Loucy (cell line): Measurements from ENCODE around the gene PLCH1.

Experiments
- H2AFZ ChIP-seq: fragments of 200-600 bp; sonication (generic); 2 replicates; pipeline ENCODE4 v1.6.0; 2016; ENCODE audit warnings: antibody characterized with exemption, mild to moderate bottlenecking, low read length, moderate library complexity
- H3F3A ChIP-seq: fragments of 200-600 bp; 2 replicates; pipeline ENCODE4 v1.6.0; 2016; ENCODE audit warnings: antibody characterized with exemption, low read depth, mild to moderate bottlenecking
- H3K27me3 ChIP-seq: fragments of 200-600 bp; sonication (generic); 2 replicates; pipeline ENCODE4 v1.6.1; 2014; ENCODE audit warnings: low read length, mild to moderate bottlenecking; ENCODE audit not compliant: insufficient read depth, poor library complexity, severe bottlenecking
- H3K36me3 ChIP-seq: fragments of 200-600 bp; sonication (generic); 2 replicates; pipeline ENCODE4 v1.6.1; 2016; ENCODE audit warnings: low read length; ENCODE audit not compliant: insufficient read depth
- H3K4me1 ChIP-seq: fragments of 200-600 bp; sonication (generic); 2 replicates; pipeline ENCODE4 v1.5.1; 2014; ENCODE audit warnings: low read length, mild to moderate bottlenecking; ENCODE audit not compliant: insufficient read depth, poor library complexity, severe bottlenecking
- H3K4me2 ChIP-seq: fragments of 200-600 bp; sonication (generic); 2 replicates; pipeline ENCODE4 v1.6.0; 2014; ENCODE audit warnings: antibody characterized with exemption, low read length, low read depth, mild to moderate bottlenecking; ENCODE audit not compliant: poor library complexity, severe bottlenecking
- H3K4me3 ChIP-seq: fragments of 200-600 bp; sonication (generic); 2 replicates; pipeline ENCODE4 v1.5.1; 2014; ENCODE audit warnings: low read length, mild to moderate bottlenecking, mixed read lengths; ENCODE audit not compliant: poor library complexity, severe bottlenecking
- H3K79me2 ChIP-seq: fragments of 200-600 bp; sonication (generic); 2 replicates; pipeline ENCODE4 v1.6.1; 2014; ENCODE audit warnings: low read length; ENCODE audit not compliant: insufficient read depth
- H3K9ac ChIP-seq: fragments of 200-600 bp; sonication (generic); 2 replicates; pipeline ENCODE4 v1.6.0; 2014; ENCODE audit warnings: mild to moderate bottlenecking, low read depth, low read length, moderate library complexity; ENCODE audit not compliant: poor library complexity, severe bottlenecking
- H3K9me2 ChIP-seq: fragments of 200-600 bp; sonication (generic); replicated peaks from 2 replicates; pipeline ENCODE4 v1.6.1; 2016; ENCODE audit warnings: low read depth, low read length, mixed read lengths
- H3K9me3 ChIP-seq: fragments of 200-600 bp; sonication (generic); 2 replicates; pipeline ENCODE4 v1.6.1; 2014; ENCODE audit warnings: mild to moderate bottlenecking, antibody characterized with exemption, low read length, low read depth; ENCODE audit not compliant: insufficient read depth
- H4K20me1 ChIP-seq: fragments of 200-600 bp; sonication (generic); 2 replicates; pipeline ENCODE4 v1.6.0; 2014; ENCODE audit warnings: antibody characterized with exemption, low read length, mild to moderate bottlenecking; ENCODE audit not compliant: insufficient read depth, poor library complexity, severe bottlenecking
- CTCF ChIP-seq: fragments of 200-600 bp; sonication (generic); conservative IDR thresholded peaks from 2 replicates; pipeline ENCODE4 v1.5.1; 2014; ENCODE audit warnings: mild to moderate bottlenecking, antibody characterized with exemption, low read length
- EZH2phosphoT487 ChIP-seq: fragments of 200-600 bp; IDR thresholded peaks from 2 replicates; pipeline ENCODE4 v1.6.1; 2018; ENCODE audit warnings: antibody characterized with exemption, mild to moderate bottlenecking, moderate library complexity, borderline replicate concordance

The PLCH1 gene

GRCh38 chr3:155329513-155330048, 415.3 kb downstream of the PLCH1 start:
- Histone ChIP-seq H3K36me3 (no peaks in the 10 kb centered on the region), H3K79me2 (no peaks in the 10 kb centered on the region), H4K20me1 (no peaks in the 10 kb centered on the region), H3K4me3 (no peak overlapping the region), H3K9me2 (no peaks in the 10 kb centered on the region), H3F3A (peaks cover 6% of the 10 kb centered on the region), H3K9me3 (no peaks in the 10 kb centered on the region), H3K9ac (no peak overlapping the region), H3K4me2 (no peak overlapping the region), H3K27me3 (no peaks in the 10 kb centered on the region), H2AFZ (no peak overlapping the region), H3K4me1 (peaks cover 46% of the 10 kb centered on the region)
- TF ChIP-seq EZH2phosphoT487 (no peak), CTCF (no peak)

GRCh38 chr3:155327871-155328270, 417.0 kb downstream of the PLCH1 start:
- TF ChIP-seq EZH2phosphoT487 = no peak
- no peak for TF ChIP-seq CTCF
- peaks cover 29% of the 10 kb centered on the region for H3K4me1 ChIP-seq
- no peaks in the 10 kb centered on the region for H3K9me3 ChIP-seq
- no peak overlapping the region for H3K9ac ChIP-seq
- no peak overlapping the region for H3K4me3 ChIP-seq
- H3K4me2 ChIP-seq = no peak overlapping the region
- no peaks in the 10 kb centered on the region for H3K27me3 ChIP-seq
- H3K9me2 ChIP-seq = no peaks in the 10 kb centered on the region
- H3K79me2 ChIP-seq = no peaks in the 10 kb centered on the region
- no peaks in the 10 kb centered on the region for H3K36me3 ChIP-seq
- no peaks in the 10 kb centered on the region for H4K20me1 ChIP-seq
- no peaks in the 10 kb centered on the region for H3F3A ChIP-seq
- H2AFZ ChIP-seq = no peak overlapping the region

DNA sequence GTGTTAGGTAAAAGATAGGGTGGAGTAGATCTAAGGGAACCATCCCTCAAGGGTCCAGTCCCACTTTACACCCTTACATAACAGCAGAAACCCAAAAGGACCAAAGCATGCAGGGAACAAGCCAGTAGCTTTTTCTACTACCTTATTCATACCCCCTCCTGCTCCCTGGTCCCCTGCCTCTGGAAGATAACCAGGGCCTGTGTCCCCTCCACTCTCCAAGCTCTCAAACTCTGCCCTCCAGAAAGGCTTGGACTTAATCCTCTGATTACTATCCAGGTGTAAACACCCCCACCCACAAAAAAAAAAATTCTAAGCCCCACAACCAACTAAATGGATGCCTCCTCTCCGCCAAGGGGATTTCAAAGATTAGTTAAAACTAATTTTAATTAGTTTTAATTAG, 417.4 kb downstream of the PLCH1 start:
- H3K4me1 ChIP-seq = peaks cover 25% of the 10 kb centered on the region
- no peaks in the 10 kb centered on the region for H3K27me3 ChIP-seq
- no peaks in the 10 kb centered on the region for H3F3A ChIP-seq
- H3K4me2 ChIP-seq = no peak overlapping the region
- H3K9ac ChIP-seq = no peak overlapping the region
- no peak overlapping the region for H2AFZ ChIP-seq
- no peaks in the 10 kb centered on the region for H3K79me2 ChIP-seq
- no peaks in the 10 kb centered on the region for H3K36me3 ChIP-seq
- H4K20me1 ChIP-seq = no peaks in the 10 kb centered on the region
- H3K9me2 ChIP-seq = no peaks in the 10 kb centered on the region
- TF ChIP-seq CTCF (no peak), EZH2phosphoT487 (no peak)
- H3K4me3 ChIP-seq = no peak overlapping the region
- no peaks in the 10 kb centered on the region for H3K9me3 ChIP-seq
